Measurements from ENCODE around the gene PTPRG. TPM values are rescaled to one million over a fixed set of nuclear protein-coding genes. Genes with fewer than 3 reads are reported as not detected.

PTPRG gene
- polyA plus RNA-seq, 3 donors = 76.9 to 94.9 (median 92.1) TPM

DNA sequence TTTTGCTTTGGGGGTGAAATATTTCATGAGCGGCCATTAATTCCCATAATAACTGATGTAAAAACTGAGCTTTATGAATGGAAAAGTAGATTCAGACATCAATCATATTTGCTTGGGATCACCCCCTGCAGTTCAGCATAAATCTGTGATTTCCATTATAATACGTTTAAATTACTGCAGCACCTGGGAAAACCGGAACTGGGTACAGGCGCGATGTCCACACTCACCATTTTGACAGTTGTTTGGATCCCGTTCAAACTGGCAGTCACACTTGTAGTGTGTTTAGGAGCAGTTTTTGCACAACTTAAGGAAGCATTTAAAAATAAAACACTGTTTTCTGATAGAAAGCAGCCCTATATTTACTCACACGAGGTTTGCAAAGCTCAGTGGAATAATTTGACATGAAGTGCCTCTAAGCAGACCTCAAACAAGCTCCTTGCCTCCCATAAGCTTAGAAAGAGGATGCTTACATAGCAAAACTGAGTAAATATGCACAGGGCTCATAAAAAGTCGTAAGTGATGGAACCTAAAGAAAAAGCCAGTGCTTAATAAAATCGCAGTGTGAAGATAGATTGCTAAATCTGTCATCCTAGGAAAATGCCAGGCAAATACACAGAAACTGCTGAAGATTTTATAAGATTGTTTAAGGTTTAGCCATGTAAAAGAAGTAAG lies 377.6 kb downstream of the PTPRG start:
- no peak for DNase-seq (ENCODE audit: extremely low read depth in 1 of 11, low read depth in 9 of 11, low spot score in 4 of 11)

DNA sequence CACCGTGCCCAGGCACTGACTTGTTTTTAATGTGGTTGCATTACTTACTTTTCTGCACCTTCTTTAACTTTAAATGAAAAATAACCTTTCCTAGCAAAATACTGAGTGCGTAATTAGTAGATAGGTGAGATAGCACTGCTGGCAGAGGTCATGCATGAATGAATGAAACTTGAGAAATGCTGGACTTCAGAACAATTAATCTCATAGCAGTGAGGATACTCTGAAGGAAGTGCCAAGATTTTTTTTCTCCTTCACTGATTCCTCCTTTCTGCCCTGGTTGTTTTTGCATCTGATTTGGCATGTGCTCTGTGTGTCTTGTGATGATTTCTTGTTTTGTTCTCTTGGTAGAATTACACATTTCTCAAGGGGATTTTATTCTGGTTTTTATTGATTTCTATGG lies 378.9 kb downstream of the PTPRG start:
- DNase-seq (ENCODE audit: extremely low read depth in 1 of 11, low read depth in 9 of 11, low spot score in 4 of 11) = peak in 3 of 11 donors; percentile 21 to 38 (median 38)

DNA sequence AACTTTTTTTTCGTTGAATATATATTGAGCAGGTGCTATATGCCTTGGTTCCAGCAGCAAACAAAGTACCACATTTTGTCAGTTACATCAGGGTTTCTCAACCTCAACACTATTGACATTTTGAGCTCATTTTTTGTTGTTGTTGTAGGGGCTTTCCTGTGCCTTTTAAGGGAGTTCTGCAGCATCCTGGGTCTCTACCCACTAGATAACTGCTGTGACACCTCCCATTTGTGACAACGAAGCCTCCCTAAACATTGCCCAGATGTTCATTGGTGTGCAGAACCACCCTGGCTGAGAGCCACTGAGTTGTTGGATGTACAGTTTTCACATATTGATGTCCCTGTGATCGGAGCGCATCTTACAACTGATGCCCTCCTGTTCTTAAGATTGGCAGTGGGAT lies 382.6 kb downstream of the PTPRG start:
- no peak for DNase-seq (ENCODE audit: extremely low read depth in 1 of 11, low read depth in 9 of 11, low spot score in 4 of 11)

DNA sequence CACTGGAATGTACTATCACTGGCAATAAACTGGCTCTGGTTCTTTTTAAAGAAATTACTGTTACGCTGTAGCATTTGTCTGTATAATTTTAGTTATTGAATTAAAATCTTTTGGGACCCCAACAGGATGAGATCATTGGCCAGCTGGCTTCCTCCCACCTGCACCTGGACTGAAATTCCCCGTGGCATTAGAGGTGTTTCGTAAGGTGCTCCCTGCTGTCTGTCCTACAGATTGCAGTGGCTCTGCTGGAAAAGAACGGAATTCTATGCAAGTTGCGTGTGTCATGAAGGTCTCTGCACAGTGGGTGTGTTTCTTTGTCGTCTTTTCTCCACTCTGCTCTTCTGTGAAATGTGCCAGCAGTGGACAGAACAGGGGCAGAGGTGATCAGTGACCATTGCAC lies 383.4 kb downstream of the PTPRG start:
- no peak for DNase-seq (ENCODE audit: extremely low read depth in 1 of 11, low read depth in 9 of 11, low spot score in 4 of 11)

DNA sequence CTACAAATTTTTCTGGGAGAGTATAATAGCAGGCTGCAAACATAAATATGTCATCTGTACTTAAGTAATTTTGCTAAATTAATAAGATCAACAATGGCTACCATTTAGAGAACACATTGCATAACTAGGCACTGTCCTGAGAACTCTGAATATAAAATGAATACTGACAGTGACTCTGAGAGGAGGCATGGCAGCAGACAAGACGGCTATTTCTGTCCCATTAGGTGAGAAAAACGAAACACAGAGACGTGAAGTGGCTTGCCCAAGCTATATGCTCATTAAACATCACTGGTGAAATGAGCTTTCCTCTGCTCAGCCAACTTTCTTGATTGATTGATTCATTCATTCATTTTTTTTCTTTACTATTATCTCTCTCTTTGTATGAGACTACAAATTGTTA lies 384.3 kb downstream of the PTPRG start:
- no peak for DNase-seq (ENCODE audit: extremely low read depth in 1 of 11, low read depth in 9 of 11, low spot score in 4 of 11)

DNA sequence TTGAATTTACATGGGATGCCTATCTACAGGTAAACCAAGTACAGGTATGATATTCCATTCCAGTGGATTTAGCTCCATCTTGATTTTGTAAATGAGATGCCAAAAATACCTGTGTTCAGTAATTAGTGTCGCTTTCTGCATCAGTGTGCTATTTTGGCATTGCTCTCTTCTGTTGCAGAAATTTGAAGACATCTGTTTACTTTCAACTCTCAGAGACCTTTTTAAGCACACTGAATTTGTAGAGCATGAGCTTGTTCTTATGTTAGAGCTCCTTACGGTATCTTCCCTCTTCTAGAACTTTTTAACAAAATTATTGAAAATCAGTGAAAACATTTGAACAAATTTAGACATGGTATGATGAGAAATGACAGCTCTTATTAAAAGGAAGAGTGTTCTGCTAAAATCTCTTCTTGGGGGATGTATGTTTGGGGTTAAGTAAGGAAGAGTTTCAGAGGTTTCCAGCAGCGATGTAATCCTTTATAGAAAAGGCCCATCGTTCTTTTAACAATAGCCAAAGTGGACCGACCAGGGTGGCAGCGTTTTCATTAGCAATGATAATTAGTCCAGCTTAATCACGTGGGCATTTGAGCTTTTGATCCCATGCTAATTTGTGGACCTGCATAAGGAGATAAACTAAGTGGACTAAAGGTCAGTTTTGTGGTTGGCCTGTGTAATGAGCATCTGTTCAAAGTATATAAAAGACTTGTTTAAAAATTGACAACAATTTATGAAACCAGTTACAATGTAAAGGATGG lies 385.4 kb downstream of the PTPRG start:
- DNase-seq (ENCODE audit: extremely low read depth in 1 of 11, low read depth in 9 of 11, low spot score in 4 of 11) = no peak

DNA sequence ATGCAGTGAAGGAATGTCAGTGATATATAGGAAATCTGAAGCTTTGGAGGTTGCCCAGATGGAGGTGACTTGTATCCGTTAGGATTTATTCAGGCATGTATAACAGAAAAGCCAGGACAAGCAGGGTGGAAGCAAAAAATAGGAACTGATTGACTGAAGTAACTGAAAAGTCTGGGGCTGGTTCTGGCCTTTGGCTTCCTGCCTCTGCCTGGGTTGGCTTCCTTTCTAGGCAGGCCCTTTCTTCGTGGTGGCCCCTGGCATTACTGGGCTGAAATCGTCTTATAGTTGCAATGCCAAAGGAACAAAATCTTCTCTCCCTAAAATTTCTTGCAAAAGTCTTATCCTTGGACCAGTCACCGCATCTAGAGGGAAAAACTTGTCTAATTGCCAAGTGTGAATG lies 386.1 kb downstream of the PTPRG start:
- DNase-seq (ENCODE audit: extremely low read depth in 1 of 11, low read depth in 9 of 11, low spot score in 4 of 11) = no peak

DNA sequence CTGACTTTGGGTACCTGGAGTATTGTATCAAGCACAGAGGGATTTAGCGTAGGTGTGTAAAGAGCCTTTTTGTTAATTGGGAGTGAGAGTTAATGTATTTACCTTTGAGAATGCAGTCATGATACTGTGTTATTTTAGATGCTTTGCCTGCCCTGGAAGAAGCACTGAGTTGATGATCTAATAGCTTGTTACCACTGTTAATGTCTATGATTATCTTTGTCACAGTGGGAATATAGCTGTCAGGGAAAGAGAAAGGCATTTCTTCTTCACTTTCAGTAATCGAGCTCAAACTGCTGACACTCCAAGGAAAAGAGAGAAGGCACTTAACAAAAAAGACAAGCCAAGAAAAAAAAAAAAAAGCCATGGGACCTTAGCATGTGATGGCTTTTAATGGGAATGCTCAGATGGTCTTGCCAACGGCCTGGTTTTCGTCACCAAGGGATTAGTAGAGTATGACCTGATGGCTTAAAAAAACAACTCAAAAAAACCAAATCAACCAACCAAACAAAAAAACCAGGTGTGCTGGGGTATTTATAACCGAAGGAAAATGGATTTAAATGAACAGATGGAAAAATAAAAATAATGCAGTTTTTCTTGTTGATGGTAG lies 387.4 kb downstream of the PTPRG start:
- DNase-seq (ENCODE audit: extremely low read depth in 1 of 11, low read depth in 9 of 11, low spot score in 4 of 11) = no peak

DNA sequence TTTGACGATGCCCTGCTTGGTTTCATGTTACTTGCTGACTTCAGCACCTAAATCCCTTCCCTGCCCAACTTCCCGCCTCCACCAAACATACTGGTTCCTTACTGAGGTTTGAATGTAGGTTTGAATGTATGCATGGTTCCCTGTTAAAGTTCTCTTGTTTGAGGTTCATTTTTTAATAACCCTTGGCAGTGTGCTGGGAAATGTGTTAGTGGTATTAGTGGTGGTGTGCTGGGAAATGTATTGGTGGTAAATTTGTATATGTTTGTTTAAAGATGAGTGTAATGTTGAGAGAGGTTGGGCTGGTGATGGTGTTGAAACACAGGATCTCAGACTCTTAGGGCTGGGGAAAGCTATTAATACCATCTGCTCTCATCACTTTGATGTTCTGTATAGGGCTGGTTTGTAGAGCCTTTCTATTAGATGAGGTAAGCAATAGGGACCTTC lies 392.7 kb downstream of the PTPRG start:
- no peak for DNase-seq (ENCODE audit: extremely low read depth in 1 of 11, low read depth in 9 of 11, low spot score in 4 of 11)

DNA sequence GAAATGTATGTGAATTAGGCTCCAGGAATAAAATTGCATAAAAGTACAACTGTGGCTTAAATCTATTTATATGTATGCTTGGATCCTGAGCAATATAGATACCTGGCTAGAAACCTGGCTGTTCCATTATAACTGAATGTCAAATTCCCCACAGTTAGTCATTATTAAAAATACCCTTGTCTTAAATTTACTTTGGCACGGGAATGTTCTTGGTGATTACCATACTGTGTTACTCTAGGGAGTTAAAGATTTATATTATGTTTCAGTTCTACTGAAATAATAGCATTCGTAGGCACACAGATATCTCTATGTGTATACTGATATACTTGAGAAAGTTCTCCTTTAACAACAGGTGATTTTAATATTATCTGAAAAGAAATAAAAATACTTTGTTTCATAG lies 394.1 kb downstream of the PTPRG start:
- DNase-seq (ENCODE audit: extremely low read depth in 1 of 11, low read depth in 9 of 11, low spot score in 4 of 11) = no peak

DNA sequence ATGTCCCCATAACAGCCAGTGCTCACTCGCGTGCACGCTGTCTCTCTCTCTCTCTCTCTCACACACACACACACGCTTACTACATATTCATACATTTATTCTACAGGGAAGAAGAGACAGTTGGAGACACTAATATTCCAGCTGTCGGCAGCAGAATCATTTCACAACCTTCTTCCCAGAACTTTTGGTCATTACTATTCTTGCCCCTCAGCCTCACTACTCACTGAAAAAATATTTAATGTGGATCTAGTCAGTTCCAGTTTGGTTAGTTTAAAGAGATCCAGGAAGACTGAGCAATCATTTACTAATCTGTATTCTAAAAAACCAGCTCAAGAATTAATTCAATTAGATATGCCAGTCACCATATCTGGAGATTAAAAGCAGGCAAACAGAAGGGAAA lies 394.9 kb downstream of the PTPRG start:
- no peak for DNase-seq (ENCODE audit: extremely low read depth in 1 of 11, low read depth in 9 of 11, low spot score in 4 of 11)

DNA sequence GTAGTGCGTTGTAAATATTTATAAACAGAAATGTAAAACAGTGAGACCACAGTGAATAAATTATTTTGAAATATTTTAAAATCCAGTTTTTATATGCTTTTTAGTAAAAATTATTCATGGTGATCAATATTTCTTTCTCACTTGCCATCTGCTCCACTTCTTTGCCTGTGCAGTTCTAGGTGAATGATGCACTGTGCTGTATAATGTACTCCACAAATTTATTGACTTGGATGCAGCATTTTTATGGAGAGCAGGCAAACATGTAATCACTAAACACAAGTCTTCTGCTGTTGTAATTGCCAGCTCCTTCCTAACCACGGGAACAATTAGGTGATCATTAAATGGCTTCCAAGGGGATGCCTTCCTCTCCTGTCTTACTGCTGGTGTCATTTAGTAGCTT lies 395.9 kb downstream of the PTPRG start:
- DNase-seq (ENCODE audit: extremely low read depth in 1 of 11, low read depth in 9 of 11, low spot score in 4 of 11) = no peak

DNA sequence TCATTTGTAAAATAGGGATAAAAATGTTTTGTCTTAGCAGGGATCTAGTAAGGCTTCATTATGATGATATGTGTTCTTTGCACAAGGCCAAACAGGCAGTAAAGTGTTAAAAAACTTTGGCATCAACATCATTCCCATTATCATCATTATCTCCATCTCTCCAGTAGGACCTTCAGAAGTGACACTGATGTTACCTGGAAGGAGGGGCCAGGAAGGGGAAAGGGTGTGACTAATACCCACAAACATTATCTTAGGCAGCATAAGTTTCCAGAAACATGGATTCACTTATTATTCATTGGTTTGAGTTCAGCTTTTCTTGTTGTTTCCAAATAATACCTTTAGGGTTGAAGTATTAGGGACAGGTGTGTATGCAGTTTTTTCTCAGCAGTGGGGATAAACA lies 399.6 kb downstream of the PTPRG start:
- DNase-seq (ENCODE audit: extremely low read depth in 1 of 11, low read depth in 9 of 11, low spot score in 4 of 11) = no peak

DNA sequence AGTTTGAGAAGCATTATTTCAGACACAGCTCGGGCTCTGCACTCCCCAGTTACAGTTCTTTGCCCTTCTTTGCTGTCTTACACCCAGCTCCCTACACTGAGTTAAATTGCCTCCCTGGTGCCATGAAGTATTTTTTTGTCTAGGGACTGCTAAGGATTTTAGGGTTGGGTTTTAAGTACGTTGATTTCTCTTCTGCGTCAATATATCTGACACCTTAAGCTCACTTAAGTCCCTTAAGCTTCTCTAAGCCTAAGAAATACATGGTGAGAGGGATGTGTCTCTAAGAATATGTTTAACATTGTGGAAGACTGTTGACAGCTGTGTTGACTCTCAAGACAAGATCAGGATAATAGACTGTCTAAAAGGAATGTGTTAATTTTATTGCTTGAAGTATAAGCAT lies 400.5 kb downstream of the PTPRG start:
- no peak for DNase-seq (ENCODE audit: extremely low read depth in 1 of 11, low read depth in 9 of 11, low spot score in 4 of 11)

DNA sequence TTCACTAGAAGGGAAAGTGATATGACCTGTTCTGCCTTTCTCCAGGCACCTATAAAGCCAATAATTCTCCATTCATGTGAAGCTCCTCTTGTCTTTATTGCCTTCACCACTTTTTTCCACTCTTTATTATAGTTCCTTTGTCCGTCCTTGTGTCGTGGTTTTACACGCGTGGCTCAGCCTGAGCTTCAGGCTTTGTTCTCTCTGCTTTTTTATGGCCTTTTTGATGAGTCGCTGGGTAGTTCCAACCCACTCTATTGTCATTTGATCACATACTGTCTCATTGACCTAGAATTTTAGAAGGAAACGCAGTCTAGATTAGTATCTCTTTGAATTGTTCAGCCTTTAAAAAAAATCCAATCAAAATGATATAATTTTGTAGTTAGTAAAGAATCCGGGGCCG lies 403.2 kb downstream of the PTPRG start:
- DNase-seq (ENCODE audit: extremely low read depth in 1 of 11, low read depth in 9 of 11, low spot score in 4 of 11) = no peak

DNA sequence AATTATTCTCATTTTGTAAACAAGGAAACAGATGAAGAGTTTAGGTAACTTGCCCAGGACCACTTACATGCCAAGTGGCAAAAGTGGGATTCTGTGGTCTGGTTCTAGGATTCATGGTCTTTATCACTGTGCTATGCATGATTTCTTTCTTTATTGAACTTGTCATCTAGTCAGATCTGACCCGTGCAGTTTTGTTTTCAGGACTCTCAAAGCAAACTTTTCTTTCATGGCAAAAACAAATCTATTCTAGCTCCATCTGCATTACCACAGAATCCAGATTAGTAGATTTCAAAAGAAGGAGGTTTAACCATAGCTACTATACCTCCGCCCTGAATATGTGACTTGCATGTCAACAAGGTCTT lies 404.4 kb downstream of the PTPRG start:
- DNase-seq (ENCODE audit: extremely low read depth in 1 of 11, low read depth in 9 of 11, low spot score in 4 of 11) = no peak

DNA sequence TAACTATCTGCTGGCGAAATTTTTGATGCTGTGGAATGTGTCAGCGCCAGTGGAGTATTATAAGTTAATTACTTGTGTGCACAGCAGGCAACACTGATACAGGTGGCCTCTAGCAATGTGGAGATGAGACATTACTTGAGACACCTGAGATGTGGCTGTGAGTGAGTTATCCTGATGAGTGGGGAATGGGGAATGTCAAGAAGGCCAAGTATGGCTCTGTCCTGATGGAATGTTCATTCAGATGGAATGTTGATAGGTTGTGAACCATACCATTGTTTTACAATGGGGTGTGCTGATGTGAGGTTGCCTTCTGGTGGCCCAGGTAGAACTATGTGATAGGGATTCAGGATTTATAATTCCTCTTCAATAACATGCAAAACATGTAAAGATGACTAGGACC lies 404.8 kb downstream of the PTPRG start:
- DNase-seq (ENCODE audit: extremely low read depth in 1 of 11, low read depth in 9 of 11, low spot score in 4 of 11) = no peak

DNA sequence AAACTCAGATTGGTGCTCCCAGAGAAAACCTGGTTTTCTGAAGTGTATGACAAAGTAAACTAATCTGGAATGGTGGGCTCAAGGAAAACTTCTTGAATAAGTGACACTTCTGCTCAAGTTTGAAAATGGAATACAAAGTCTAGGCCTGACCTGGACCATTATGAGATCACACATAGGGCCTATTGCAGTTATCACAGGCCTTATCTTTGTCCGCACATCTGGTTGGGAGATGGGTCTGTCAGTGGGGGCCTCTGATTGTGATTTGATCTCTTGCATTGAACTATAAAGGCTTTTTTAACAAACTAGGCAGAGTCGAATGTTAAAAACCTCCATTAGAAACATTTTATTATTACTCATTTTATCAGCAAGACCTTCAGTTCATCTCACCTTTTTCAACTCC lies 405.6 kb downstream of the PTPRG start:
- DNase-seq (ENCODE audit: extremely low read depth in 1 of 11, low read depth in 9 of 11, low spot score in 4 of 11) = no peak

DNA sequence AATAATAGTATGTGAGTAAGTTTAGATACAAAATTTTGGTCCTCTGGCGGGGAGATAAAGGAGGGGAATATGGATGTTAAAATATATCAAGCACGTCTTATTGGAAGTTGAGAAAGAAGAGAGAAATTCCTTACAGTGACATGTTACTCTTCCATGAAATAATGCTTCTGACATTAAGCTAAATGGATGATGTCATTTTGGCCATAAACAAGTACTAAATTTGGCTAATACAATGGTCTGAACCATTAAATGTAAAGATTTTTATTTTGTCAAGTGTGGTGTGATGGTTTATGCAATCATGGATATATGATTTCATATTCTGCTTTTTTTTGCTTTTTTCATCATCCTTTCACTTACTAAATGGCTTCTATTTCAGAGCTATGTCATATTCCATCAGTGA lies 406.6 kb downstream of the PTPRG start:
- no peak for DNase-seq (ENCODE audit: extremely low read depth in 1 of 11, low read depth in 9 of 11, low spot score in 4 of 11)

DNA sequence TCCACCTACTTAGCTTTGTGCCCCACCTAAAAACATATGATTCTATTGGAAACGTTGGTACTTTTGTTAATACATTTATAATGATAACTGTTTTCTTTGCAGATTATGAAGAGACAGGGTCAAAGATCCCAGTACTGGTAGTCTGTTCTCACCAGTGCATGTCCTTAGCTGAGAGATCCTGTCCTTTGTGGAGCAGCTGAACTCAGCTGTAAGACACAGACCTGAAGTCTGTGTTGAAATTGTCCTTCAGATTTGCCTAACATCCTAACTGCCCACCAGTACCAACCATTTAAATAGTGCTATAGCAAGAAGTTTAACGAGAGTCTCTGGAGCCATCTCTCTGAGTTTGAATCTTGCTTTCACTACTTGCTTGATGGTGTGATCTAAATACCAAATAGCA lies 413.3 kb downstream of the PTPRG start:
- no peak for DNase-seq (ENCODE audit: extremely low read depth in 1 of 11, low read depth in 9 of 11, low spot score in 4 of 11)

DNA sequence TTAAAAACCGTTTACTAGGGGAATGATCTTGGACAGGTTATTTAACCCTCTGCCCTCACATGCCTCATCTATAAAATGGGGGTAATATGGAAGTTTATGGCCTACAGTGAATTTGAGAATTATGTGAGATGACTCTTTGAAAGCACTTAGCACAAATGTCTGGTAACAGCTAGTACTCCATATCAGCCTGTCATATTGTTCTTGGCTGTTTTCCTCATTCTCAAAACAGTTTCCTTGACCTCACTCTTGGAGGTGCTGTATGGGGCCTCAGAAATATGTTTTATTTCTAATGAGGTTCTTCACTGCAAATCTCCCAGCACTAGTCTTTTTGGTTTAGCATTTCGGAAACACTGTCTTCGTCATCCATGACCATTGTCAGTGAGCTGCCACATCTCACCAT lies 413.8 kb downstream of the PTPRG start:
- DNase-seq (ENCODE audit: extremely low read depth in 1 of 11, low read depth in 9 of 11, low spot score in 4 of 11) = no peak

All from renal cortex interstitium (tissue), 11 donors.